Sigmoid colon (tissue), 7 donors: ENCODE measurements around the gene LRRC45. TPM values are rescaled to one million over a fixed set of nuclear protein-coding genes. Genes with fewer than 3 reads are reported as not detected.

Source experiments
- DNase-seq: peaks from one replicate; pipeline ENCODE4 v3.0.0-alpha.2; 2019
- H3K27ac ChIP-seq, 4 donors: fragments of 200-600 bp; sonication (generic); one replicate each; pipeline ENCODE4 v1.5.1; 2016 to 2019; ENCODE audit warnings: mild to moderate bottlenecking in 1 of 4
- H3K27me3 ChIP-seq, 3 donors: fragments of 200-600 bp; sonication (generic); one replicate each; pipeline ENCODE4 v1.5.1; 2019; ENCODE audit warnings: mild to moderate bottlenecking in 1 of 3
- H3K36me3 ChIP-seq, 4 donors: fragments of 200-600 bp; sonication (generic); one replicate each; pipeline ENCODE4 v1.5.1; 2016 to 2019
- H3K4me1 ChIP-seq, 4 donors: fragments of 200-600 bp; sonication (generic); one replicate each; pipeline ENCODE4 v1.5.1; 2017 to 2019
- H3K4me3 ChIP-seq, 4 donors: fragments of 200-600 bp; sonication (generic); one replicate each; pipeline ENCODE4 v1.5.1; 2017 to 2019; ENCODE audit warnings: mild to moderate bottlenecking in 2 of 4, moderate library complexity in 1 of 4
- H3K9me3 ChIP-seq, 4 donors: fragments of 200-600 bp in 3 of 4; sonication (generic) in 3 of 4; one replicate each; pipeline versions ENCODE4 v1.5.1 to v1.6.1; 2013 to 2019
- EP300 ChIP-seq, 4 donors: sonication (generic); formaldehyde crosslinking; IDR thresholded peaks; one replicate each; pipeline ENCODE4 v1.6.1; 2017; ENCODE audit warnings: antibody characterized with exemption in 4 of 4
- POLR2A ChIP-seq, 2 donors: fragments of 450-650 bp; IDR thresholded peaks; one replicate each; pipeline ENCODE4 v1.6.1; 2016; ENCODE audit warnings: antibody characterized with exemption in 2 of 2, mild to moderate bottlenecking in 2 of 2, moderate library complexity in 2 of 2
- POLR2AphosphoS5 ChIP-seq, 4 donors: sonication (generic); formaldehyde crosslinking; IDR thresholded peaks; one replicate each; pipeline ENCODE4 v1.6.1; 2017; ENCODE audit warnings: antibody characterized with exemption in 4 of 4
- WGBS, 2 donors: extraction: QIAGEN DNeasy Blood & Tissue Kit; methylation state at CpG; one replicate each; pipeline ENCODE4 v1.1.7; 2013; 5-methylcytosine and 5-hydroxymethylcytosine counted together
- intact Hi-C: fragments of 100-400 bp; cut with DNase I; formaldehyde crosslinking; loops from one replicate; pipeline ENCODE4 v1.15.1; 2023
- polyA plus RNA-seq, 3 donors: library from polyadenylated mRNA; stranded (reverse); fragments of 200-250 nt; gene quantifications; one replicate each; pipeline ENCODE4 v1.2.3, GENCODE V29; 2013
- total RNA-seq, 4 donors: library from RNA; depleted of rRNA; stranded (reverse); fragments of >200 nt; gene quantifications; one replicate each; pipeline ENCODE4 v1.1.0, GENCODE V29; 2016
- TF ChIP-seq, protein P1 (sequence below), 4 experiments: fragments of 450-650 bp in 3 of 4; fragments of 200-600 bp in 1 of 4; IDR thresholded peaks; one replicate each; pipeline ENCODE4 v1.5.1; 2016 to 2019; ENCODE audit warnings: antibody characterized with exemption in 4 of 4, mild to moderate bottlenecking in 3 of 4, moderate library complexity in 2 of 4
- donor health status: healthy with polysubstance abuse.
- donor health status: Bipolar disorder and iron deficiency.
- donor health status: healthy.

Gene LRRC45
- total and polyA plus RNA-seq, 7 donors = 5.3 to 28.6 (median 6.7) TPM

- Histone ChIP-seq H3K4me1 (peaks cover 3 to 40% (median 32%) of the 10 kb centered on the region in 4 donors), H3K4me3 (no peak overlapping the region), H3K36me3 (peaks cover 0 to 6% (median 0%) of the 10 kb centered on the region in 4 donors), H3K9me3 (no peaks in the 10 kb centered on the region), H3K27ac (peak overlapping the region in 3 of 4 donors; percentile 87 to 90 (median 89)), H3K27me3 (no peaks in the 10 kb centered on the region)
- 91 to 92% methylated on average over 19 of the region's 19 CpGs for WGBS, 2 donors
- intact Hi-C loops = no loop called here
- DNase-seq = no peak
- TF ChIP-seq POLR2A (IDR thresholded peaks at IDR 0.05) (no peak), POLR2AphosphoS5 (IDR thresholded peaks at IDR 0.05) (no peak), EP300 (IDR thresholded peaks at IDR 0.05) (no peak)
- TF ChIP-seq, protein P1, sequence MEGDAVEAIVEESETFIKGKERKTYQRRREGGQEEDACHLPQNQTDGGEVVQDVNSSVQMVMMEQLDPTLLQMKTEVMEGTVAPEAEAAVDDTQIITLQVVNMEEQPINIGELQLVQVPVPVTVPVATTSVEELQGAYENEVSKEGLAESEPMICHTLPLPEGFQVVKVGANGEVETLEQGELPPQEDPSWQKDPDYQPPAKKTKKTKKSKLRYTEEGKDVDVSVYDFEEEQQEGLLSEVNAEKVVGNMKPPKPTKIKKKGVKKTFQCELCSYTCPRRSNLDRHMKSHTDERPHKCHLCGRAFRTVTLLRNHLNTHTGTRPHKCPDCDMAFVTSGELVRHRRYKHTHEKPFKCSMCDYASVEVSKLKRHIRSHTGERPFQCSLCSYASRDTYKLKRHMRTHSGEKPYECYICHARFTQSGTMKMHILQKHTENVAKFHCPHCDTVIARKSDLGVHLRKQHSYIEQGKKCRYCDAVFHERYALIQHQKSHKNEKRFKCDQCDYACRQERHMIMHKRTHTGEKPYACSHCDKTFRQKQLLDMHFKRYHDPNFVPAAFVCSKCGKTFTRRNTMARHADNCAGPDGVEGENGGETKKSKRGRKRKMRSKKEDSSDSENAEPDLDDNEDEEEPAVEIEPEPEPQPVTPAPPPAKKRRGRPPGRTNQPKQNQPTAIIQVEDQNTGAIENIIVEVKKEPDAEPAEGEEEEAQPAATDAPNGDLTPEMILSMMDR (IDR thresholded peaks at IDR 0.05) = no peak
Observed at GRCh38 chr17:82011617-82012187, 11.4 kb upstream of the LRRC45 start.

DNA sequence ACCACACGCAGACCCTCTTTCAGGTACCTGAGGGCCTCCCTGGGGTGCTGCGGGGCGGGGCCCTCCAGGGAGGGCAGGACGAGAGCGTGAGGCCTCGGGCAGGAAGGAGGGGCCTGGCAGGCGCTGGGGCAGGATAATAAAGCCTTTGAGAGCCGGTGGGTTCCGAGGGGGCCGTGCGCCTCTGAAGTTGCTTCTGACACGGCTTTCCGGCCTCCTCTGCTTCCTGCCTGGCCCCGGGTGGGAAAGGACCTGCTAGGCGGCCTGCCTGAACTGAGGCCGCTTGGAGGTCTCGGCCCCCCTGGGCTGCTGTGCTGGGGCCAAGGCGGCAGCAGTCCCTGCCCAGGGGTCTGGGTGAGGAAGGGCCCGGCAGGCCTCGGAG is 10.9 kb upstream of the LRRC45 start:
- Histone ChIP-seq H3K4me3 (no peak overlapping the region), H3K27ac (peak overlapping the region in 3 of 4 donors; percentile 87 to 90 (median 89)), H3K4me1 (peaks cover 3 to 35% (median 28%) of the 10 kb centered on the region in 4 donors), H3K36me3 (peaks cover 0 to 7% (median 0%) of the 10 kb centered on the region in 4 donors), H3K9me3 (no peaks in the 10 kb centered on the region), H3K27me3 (no peaks in the 10 kb centered on the region)
- 79 to 83% methylated on average over 20 of the region's 20 CpGs for WGBS, 2 donors
- DNase-seq = no peak
- intact Hi-C loops = no loop called here
- TF ChIP-seq POLR2A (IDR thresholded peaks at IDR 0.05) = no peak

DNA sequence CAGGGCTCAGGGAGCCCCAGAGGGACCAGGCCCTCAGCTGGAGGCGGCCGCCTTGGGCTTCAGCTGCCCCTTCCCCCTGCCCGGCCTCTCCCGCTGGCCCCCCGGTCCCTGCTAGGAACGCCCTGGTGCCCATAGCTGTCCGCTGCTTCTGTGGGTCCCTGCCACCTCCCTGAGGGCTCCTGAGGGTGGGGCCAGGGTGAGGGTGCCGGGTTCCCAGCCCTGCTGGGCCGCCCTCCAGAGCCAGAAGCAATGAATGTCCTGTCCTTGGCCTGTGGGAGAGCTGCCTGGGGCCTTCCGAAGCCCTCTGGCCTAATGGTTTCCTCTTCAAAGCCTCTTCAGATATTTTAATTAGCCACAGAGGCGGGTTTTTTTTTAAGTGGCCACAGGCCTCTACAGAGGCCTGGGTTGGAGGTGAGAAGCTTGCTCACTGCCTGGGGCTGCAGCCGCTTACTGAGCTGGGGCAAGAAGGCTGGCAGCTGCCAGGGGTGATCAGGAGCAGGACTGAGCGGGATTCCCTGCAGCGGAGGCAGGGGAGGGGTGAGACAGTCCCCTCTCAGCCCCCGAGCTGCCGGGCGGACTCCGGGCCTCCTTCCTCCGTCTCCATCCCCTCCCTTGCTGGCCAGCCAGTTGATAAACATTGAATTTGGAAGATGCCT is 10.3 kb upstream of the LRRC45 start:
- no peak for DNase-seq
- H3K27me3 ChIP-seq = no peaks in the 10 kb centered on the region
- WGBS, 2 donors = 84 to 92% methylated on average over 19 of the region's 19 CpGs
- H3K27ac ChIP-seq = peak overlapping the region in 3 of 4 donors; percentile 87 to 90 (median 89)
- peaks cover 0 to 13% (median 0%) of the 10 kb centered on the region in 4 donors for H3K36me3 ChIP-seq
- peak overlapping the region in 1 of 4 donors; percentile 6 for H3K4me3 ChIP-seq
- TF ChIP-seq POLR2A (IDR thresholded peaks at IDR 0.05) = no peak
- intact Hi-C loops = no loop called here
- H3K4me1 ChIP-seq = peaks cover 3 to 29% (median 25%) of the 10 kb centered on the region in 4 donors
- no peaks in the 10 kb centered on the region for H3K9me3 ChIP-seq

DNA sequence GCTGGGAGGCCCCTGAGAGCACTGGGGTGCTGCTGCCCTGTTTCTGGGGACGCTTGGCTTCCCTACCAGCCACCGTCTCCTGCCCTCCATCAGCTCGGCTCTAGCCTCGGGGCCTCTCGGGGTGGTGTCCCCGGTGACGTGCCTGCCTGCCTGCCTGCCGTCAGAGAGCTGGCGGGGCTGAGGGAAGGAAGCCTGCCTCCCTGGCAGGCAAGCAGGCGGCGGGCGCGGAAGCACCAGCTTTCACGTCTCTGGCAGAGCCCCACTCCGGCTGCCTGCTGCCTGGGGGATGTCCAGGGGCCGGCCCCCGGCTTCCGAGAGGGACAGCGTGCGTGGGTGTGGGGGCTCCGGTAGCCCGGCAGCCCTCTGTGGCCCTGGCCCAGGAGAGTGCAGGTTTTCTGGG is 9.8 kb upstream of the LRRC45 start:
- DNase-seq = peak; percentile 91
- H3K36me3 ChIP-seq = peaks cover 0 to 18% (median 0%) of the 10 kb centered on the region in 4 donors
- H3K4me1 ChIP-seq = peaks cover 3 to 28% (median 24%) of the 10 kb centered on the region in 4 donors
- H3K27ac ChIP-seq = peak overlapping the region in 3 of 4 donors; percentile 87 to 90 (median 89)
- H3K27me3 ChIP-seq = no peaks in the 10 kb centered on the region
- H3K4me3 ChIP-seq = peak overlapping the region in 1 of 4 donors; percentile 6
- peak; percentile 19 to 57 (median 51) for TF ChIP-seq POLR2AphosphoS5 (IDR thresholded peaks at IDR 0.05)
- TF ChIP-seq POLR2A (IDR thresholded peaks at IDR 0.05) = no peak
- H3K9me3 ChIP-seq = no peaks in the 10 kb centered on the region
- 69 to 84% methylated on average over 22 of the region's 22 CpGs for WGBS, 2 donors
- intact Hi-C loops = no loop called here

- DNase-seq = no peak
- Histone ChIP-seq H3K36me3 (peaks cover 0 to 23% (median 0%) of the 10 kb centered on the region in 4 donors), H3K4me3 (peak overlapping the region in 1 of 4 donors; percentile 6), H3K27ac (peak overlapping the region in 3 of 4 donors; percentile 87 to 90 (median 89)), H3K27me3 (no peaks in the 10 kb centered on the region), H3K4me1 (peaks cover 3 to 28% (median 24%) of the 10 kb centered on the region in 4 donors), H3K9me3 (no peaks in the 10 kb centered on the region)
- TF ChIP-seq, protein P1 (IDR thresholded peaks at IDR 0.05) = no peak
- TF ChIP-seq POLR2AphosphoS5 (IDR thresholded peaks at IDR 0.05) (no peak), EP300 (IDR thresholded peaks at IDR 0.05) (no peak), POLR2A (IDR thresholded peaks at IDR 0.05) (no peak)
- WGBS, 2 donors = 87 to 94% methylated on average over 16 of the region's 16 CpGs
- intact Hi-C loops = no loop called here
Observed at GRCh38 chr17:82013772-82014321, 9.3 kb upstream of the LRRC45 start.

- intact Hi-C loops = no loop called here
- H3K27me3 ChIP-seq = no peaks in the 10 kb centered on the region
- WGBS, 2 donors = 32 to 83% methylated on average over 23 of the region's 23 CpGs
- TF ChIP-seq EP300 (IDR thresholded peaks at IDR 0.05) (no peak), POLR2A (IDR thresholded peaks at IDR 0.05) (no peak)
- no peak overlapping the region for H3K4me3 ChIP-seq
- no peaks in the 10 kb centered on the region for H3K9me3 ChIP-seq
- H3K27ac ChIP-seq = peak overlapping the region in 3 of 4 donors; percentile 87 to 90 (median 89)
- H3K36me3 ChIP-seq = peaks cover 0 to 19% (median 0%) of the 10 kb centered on the region in 4 donors
- H3K4me1 ChIP-seq = peaks cover 3 to 28% (median 24%) of the 10 kb centered on the region in 4 donors
- no peak for DNase-seq
Observed at GRCh38 chr17:82014432-82014831, 8.7 kb upstream of the LRRC45 start.
